HG03439 (cell line): Measurements from ENCODE around the gene ACADVL.

Source experiments
- ATAC-seq: cut with Tn5 transposase; IDR thresholded peaks from one replicate; pipeline ENCODE4 v1.9.1; 2021; ENCODE audit warnings: mild to moderate bottlenecking, moderate library complexity; ENCODE audit not compliant: unreplicated experiment

The ACADVL gene

DNA sequence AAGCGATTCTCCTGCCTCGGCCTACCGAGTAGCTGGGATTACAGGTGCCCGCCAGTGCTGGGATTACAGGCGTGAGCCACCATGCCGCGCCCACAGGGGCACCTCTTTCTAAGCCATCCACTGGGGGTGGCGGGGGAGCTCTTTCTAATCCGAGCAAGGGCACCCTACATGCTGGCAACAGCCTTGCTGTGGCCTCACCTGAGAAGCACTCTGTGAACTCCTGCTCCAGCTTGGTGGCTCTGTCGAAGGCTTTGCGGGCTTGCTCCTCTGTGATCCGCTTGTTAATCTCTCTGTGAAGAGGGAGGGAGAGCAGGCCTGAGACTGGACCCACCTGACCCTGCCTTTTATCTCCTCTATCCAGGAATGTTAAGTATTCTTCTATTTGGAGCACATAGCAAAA lies 28.7 kb upstream of the ACADVL start:
- ATAC-seq: no peak

GRCh38 chr17:7191571-7192270 lies 28.0 kb upstream of the ACADVL start:
- ATAC-seq: no peak

DNA sequence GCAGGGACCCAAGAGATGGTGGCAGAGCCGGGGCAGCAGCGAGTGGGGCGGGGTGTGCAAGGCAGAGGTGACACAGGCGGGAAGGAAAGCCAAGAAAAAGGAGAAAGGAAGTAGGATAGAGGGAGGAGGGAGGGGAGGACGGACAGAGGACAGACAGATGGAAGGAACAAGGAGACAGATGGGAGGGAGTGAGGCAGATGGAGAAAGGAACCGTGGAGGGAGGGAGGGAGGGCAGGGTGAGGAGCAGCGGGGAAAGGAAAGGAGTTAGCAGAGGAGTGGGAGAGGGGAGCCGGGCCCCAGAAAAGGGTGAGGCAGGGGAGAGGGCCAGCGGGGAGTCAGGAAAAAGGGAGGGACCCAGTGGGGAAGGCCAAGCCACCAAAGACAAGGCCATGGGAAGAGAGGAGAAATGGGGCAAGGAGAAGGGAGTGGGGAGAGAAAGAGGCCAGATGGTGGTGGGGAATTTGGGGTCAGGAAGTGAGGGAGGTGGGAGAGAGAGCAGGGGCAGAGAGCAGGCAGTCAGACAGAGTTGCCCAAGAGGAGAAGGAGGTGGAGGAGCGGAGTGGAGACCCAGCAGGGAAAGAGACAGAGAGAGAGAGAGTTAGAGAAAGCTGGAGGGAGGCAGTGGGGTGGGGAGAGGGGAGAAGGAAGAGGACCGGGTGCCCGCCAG lies 27.3 kb upstream of the ACADVL start:
- no peak for ATAC-seq

DNA sequence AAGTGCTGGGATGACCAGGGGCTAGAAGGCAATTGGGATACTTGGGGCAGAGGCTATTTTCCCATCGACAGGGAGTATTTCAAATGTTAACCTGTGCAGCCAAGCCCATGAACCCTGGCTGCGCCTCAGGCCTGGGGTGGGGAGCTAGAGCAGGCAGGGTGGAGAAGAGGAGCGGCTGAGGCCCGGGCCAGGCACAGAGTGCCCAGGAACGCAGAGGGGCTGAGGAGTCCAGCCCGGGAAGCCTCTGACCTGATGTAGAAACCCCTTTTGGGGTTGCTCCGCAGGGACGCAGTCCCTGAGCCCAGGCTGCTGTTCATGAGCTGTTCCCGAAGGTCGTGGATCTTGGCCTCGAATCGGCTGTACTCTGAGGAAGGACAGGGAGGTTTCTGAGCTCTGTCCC lies 23.8 kb upstream of the ACADVL start:
- no peak for ATAC-seq

DNA sequence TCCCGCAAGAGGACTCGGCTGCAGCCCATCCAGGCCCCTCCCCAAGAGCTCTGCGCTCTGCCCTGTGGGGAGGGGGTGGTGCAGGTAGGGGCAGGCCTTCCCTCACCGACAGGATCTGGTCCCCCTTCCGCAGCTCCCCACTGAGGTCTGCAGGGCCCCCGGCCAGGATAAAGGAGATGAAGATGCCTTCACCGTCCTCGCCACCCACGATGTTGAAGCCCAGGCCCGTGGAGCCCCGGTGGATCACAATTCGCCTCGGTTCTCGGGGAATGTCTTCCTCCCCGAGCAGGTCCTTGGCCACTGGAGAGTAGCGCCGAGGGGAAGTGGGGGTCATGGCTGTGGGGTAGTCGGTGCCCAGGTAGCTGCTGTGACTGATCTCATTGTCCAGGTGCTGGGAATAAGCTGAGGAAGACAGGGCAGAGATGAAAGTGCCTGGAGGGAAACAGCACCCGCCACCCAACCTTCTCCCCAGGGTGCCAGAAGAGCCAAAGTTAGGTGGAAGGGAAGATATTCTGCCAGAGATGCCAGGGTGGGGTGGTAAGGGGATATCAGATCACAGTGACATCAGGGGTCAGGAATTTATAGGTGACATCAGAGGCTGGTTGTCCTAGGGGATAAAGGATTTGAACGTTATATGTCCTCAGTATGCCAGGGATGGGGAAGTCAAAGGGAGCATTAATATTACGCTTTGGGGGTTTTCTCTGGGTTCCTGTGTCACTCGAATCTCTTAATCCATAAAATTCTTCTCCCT lies 22.9 kb upstream of the ACADVL start:
- ATAC-seq: no peak

DNA sequence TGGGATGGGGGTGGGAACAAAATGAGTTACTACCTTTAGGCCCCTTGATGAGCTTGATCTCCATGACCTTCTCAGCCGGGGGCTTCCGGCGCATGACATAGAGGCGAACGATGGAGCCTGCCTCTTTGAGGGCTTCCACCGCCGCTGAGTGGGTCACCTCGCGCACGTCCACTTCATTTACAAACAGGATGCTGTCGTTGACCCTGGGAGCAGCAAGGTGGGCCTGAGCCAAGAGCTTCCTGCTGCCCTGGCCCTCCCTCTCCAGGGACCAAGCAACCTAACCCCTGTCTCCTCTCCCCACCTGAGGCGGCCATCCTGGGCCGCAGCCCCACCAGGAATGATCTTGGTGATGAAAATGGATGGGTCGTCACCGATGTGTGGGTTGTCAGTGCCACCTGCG lies 16.3 kb upstream of the ACADVL start:
- no peak for ATAC-seq

DNA sequence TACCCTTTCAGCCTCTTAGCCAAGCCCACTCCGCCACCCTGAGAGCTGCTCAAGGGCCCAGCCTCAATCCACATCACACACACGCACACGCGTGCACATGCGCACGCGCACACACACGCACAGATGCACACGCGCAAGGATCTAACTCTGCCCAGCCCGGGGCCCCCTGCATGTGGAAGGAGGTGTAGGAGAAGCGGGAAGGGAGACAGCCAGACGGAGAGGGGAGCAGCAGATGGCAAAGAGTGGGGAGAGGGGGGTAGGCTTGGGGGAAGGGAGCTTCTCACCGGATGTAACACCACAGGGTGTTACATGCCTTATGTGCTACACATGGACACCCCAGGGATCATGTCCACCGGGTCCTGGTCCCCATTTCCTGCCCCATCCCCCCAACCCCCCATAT lies 15.4 kb upstream of the ACADVL start:
- no peak for ATAC-seq

GRCh38 chr17:7204828-7205461 lies 14.8 kb upstream of the ACADVL start:
- peak; percentile 78 for ATAC-seq

- ATAC-seq: no peak
These were observed 14.2 kb upstream of the ACADVL start for GRCh38 chr17:7205561-7205960.

DNA sequence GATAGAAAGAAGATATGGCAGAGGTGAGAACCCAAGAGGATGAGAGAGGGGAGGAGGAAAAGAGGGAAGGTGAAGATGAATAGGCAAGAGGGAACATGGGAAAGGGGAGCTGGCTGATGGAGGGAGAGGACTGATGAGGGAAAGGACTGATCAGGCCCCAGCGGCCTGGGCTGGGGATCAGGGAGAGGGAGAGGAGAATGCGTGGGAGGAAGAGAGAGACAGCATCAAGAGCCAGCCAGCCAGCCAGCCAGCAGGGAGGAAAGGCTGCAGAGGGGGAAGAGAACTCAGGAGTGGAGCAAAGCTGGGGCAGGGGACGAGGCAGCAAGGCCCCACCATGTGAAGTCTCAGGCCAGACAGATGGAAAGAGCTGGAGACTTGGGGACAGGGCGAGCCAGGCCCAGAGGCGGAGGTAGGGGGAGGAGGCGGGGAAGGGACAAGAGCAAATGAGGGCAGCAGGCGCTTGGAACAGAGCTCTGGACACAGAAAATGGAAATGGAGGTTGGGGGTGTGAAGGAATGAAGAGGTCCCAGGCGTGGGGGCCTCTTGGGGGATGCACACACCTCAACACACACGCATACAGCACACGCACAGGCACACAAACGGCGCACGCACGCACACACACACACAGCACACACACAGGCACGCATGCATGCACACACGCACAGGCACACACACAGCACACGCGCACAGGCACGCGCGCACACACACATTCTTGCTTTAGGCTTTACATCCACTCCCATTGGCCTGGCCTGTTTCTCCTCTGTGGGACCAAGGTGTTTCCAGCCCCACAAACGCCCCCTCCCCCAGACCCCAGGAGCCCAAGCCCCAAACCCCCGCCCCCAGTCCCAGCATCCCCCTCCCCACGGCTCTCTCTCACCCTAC lies 12.4 kb upstream of the ACADVL start:
- ATAC-seq: no peak

GRCh38 chr17:7208027-7208571 lies 11.6 kb upstream of the ACADVL start:
- no peak for ATAC-seq

GRCh38 chr17:7208754-7209460 lies 10.8 kb upstream of the ACADVL start:
- no peak for ATAC-seq

- ATAC-seq: no peak
These were observed 8.1 kb upstream of the ACADVL start for GRCh38 chr17:7211491-7212273.

DNA sequence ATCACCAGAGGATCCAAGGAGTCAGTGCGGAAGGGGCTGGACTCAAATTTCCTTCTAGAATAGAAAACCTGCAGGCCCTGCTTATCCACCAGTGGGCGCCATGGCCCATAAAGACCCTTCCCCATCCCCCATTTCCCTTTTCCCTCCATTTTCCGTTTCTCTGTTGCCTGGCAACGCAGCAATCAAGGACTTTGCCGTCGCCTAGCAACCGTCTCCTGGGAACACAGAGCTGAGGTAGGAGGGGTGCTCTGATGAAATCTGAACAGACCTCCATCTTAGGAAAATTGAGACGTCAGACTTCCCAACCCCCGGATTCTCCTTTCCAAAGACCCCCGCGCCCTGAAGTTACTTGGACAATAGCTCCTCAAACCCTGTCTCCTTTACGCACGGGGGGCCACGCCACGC lies 5.8 kb upstream of the ACADVL start:
- ATAC-seq: no peak

DNA sequence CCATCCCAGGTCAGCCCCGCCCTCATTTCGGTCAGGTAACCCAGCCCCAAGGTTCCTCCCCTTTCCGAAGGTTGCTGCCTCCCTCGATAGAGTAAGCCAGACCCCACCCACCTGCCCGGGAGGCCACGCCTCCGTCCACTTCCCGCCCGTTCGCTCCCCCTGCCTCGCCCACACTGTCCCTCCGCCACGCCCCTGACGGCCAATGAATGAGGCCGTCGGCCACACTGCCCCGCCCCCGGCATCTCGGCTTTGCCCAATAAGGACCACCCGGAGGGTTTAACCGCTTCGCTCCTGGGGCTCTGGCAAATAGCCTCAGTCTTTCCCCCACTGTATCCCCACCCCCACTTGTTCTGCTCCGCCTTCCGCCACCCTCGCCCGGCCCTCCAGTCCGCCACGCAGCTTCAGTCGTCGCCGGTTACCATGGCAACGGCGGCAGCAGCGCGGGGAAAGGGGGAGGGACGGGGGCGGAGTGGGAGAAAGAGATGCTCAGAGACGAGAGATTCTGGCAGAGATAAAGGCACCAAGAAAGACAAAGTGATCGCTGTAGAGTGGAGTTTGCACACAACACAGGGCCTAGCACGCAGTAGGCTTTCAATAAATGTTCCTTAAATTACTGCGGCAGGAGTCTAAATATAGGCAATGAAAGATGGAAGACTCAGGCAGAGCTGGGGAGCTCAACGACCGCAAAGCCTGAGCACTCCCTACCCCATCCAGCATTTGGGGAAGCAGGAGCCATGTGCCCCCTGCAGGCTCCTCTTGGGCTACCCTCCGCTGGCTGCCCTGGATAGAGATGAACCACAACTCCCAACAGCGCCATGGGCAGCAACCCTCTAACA lies 5.2 kb upstream of the ACADVL start:
- ATAC-seq: peak; percentile 78

- ATAC-seq: no peak
These were observed 4.6 kb upstream of the ACADVL start for GRCh38 chr17:7215136-7215638.

DNA sequence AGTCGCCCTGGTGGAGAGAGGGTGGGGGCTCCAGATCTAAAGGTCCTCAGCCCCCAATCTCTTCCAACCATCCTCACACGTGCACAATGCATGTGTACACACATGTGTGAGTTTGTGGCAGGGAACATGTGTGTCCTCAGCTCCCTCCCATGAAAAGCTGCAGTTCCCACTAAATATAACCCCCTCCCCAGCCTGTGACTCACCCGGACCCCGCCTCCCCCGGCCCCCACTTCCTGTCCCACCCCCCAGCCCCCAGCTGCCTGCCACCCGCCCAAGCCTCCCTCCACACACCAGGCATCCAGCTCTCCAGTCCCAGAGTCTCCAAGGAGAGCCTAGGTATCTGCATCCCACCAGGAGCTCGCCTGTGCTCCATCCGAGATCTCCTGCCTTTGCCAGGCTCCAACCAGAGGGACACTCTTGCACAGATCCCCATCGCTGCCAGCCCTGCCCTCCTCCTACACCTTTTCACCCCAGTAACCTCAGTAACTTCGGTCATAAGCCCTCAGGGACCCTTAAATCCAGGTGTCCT lies 4.0 kb upstream of the ACADVL start:
- ATAC-seq: no peak
